ENCODE data around the gene UTS2R.
"Not testable (repeated sequence)": the region's sequence is repeated elsewhere in the genome, so short reads cannot be mapped to it uniquely, and the experiment has no call there.

Gene UTS2R

DNA sequence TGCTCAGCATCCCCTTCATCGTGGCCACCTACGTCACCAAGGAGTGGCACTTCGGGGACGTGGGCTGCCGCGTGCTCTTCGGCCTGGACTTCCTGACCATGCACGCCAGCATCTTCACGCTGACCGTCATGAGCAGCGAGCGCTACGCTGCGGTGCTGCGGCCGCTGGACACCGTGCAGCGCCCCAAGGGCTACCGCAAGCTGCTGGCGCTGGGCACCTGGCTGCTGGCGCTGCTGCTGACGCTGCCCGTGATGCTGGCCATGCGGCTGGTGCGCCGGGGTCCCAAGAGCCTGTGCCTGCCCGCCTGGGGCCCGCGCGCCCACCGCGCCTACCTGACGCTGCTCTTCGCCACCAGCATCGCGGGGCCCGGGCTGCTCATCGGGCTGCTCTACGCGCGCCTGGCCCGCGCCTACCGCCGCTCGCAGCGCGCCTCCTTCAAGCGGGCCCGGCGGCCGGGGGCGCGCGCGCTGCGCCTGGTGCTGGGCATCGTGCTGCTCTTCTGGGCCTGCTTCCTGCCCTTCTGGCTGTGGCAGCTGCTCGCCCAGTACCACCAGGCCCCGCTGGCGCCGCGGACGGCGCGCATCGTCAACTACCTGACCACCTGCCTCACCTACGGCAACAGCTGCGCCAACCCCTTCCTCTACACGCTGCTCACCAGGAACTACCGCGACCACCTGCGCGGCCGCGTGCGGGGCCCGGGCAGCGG lies 3.2 kb downstream of the UTS2R start:
- H2BK5ac ChIP-seq (ENCODE audit: low read depth, low read length, poor library complexity): no peak overlapping the region
- H2BK12ac ChIP-seq (ENCODE audit: low read length): no peak overlapping the region
- no peaks in the 10 kb centered on the region for H3K36me3 ChIP-seq (ENCODE audit: control insufficient read depth in 1 of 2, insufficient read depth in 2 of 2, low read length in 2 of 2)
- no CpG with 5 or more reads among the region's 79 CpGs for WGBS (ENCODE audit: extremely low coverage, insufficient coverage, insufficient read length)
- H3K4me3 ChIP-seq (ENCODE audit: low read depth, low read length): no peak overlapping the region
- H3K18ac ChIP-seq (ENCODE audit: low read length): no peak overlapping the region
- no peak for DNase-seq
- no peak overlapping the region for H3K23ac ChIP-seq (ENCODE audit: low read length)
- no peak overlapping the region for H3K27ac ChIP-seq (ENCODE audit: low read depth, low read length)
- H3K79me1 ChIP-seq (ENCODE audit: low read length): no peaks in the 10 kb centered on the region
- H3K9me3 ChIP-seq (ENCODE audit: insufficient read depth, low read depth, low read length): peaks cover 29% of the 10 kb centered on the region
- no peak overlapping the region for H2AFZ ChIP-seq (ENCODE audit: insufficient read depth, low read length, poor library complexity)
- no peak overlapping the region for H3K14ac ChIP-seq (ENCODE audit: low read length)
- no peak overlapping the region for H3K4ac ChIP-seq (ENCODE audit: low read depth, low read length)
- H2BK120ac ChIP-seq (ENCODE audit: insufficient read depth, low read length, poor library complexity): no peak overlapping the region
- no peak overlapping the region for H4K8ac ChIP-seq (ENCODE audit: low read depth, low read length)
- H4K12ac ChIP-seq (ENCODE audit: low read depth, low read length): no peak overlapping the region
- peaks cover 0 to 3% of the 10 kb centered on the region in 2 experiments for H3K4me1 ChIP-seq (ENCODE audit: control insufficient read depth in 1 of 2, insufficient read depth in 2 of 2, low read length in 2 of 2)
- no peaks in the 10 kb centered on the region for H3K79me2 ChIP-seq (ENCODE audit: control insufficient read depth, insufficient read depth, low read length, poor library complexity)
- H3K9ac ChIP-seq (ENCODE audit: low read length): no peak overlapping the region
- no peak overlapping the region for H4K91ac ChIP-seq (ENCODE audit: low read depth, low read length)
- peaks cover 25% of the 10 kb centered on the region for H3K27me3 ChIP-seq (ENCODE audit: insufficient read depth, low read length)
- H2AK5ac ChIP-seq (ENCODE audit: low read length): no peak overlapping the region
- no peak overlapping the region for H3K4me2 ChIP-seq (ENCODE audit: low read length)

DNA sequence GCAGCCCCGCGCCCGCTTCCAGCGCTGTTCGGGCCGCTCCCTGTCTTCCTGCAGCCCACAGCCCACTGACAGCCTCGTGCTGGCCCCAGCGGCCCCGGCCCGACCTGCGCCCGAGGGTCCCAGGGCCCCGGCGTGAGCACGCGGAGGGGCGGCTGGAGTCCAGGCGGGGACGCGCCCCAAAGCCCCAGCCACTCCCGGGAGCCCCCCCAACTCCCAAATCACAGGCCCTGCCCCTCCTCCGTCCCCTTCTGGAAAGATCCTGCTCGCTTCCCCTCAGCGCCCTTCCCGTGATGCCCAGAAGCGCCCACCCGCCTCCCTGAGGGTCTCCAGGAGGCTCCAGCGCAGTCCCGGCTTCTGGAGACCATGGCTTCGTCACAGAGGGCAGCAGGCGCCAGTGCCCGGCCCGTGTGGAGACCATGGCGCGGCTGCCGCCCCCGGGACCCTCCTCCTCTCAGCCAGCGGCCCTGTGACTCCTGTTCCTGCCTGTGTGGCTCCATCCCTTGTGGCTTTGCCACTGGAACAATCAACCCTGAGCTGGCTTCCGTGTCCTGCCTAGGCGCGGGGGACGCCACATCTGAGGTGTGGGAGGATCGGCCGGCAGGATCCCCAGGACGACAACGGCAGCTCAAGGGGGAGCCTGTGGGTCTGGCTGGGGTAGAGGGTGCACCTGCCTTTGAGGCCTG lies 3.9 kb downstream of the UTS2R start:
- Histone ChIP-seq H3K18ac (ENCODE audit: low read length) (no peak overlapping the region), H3K27ac (ENCODE audit: low read depth, low read length) (no peak overlapping the region), H3K4ac (ENCODE audit: low read depth, low read length) (no peak overlapping the region), H4K8ac (ENCODE audit: low read depth, low read length) (no peak overlapping the region), H2BK5ac (ENCODE audit: low read depth, low read length, poor library complexity) (no peak overlapping the region), H3K9ac (ENCODE audit: low read length) (no peak overlapping the region), H3K23ac (ENCODE audit: low read length) (no peak overlapping the region), H3K27me3 (ENCODE audit: insufficient read depth, low read length) (peaks cover 22% of the 10 kb centered on the region), H3K9me3 (ENCODE audit: insufficient read depth, low read depth, low read length) (peaks cover 30% of the 10 kb centered on the region), H3K14ac (ENCODE audit: low read length) (no peak overlapping the region), H3K4me1 (ENCODE audit: control insufficient read depth in 1 of 2, insufficient read depth in 2 of 2, low read length in 2 of 2) (peaks cover 0 to 3% of the 10 kb centered on the region in 2 experiments), H2AFZ (ENCODE audit: insufficient read depth, low read length, poor library complexity) (no peak overlapping the region), H3K79me2 (ENCODE audit: control insufficient read depth, insufficient read depth, low read length, poor library complexity) (no peaks in the 10 kb centered on the region), H3K36me3 (ENCODE audit: control insufficient read depth in 1 of 2, insufficient read depth in 2 of 2, low read length in 2 of 2) (no peaks in the 10 kb centered on the region), H2BK120ac (ENCODE audit: insufficient read depth, low read length, poor library complexity) (no peak overlapping the region), H4K91ac (ENCODE audit: low read depth, low read length) (no peak overlapping the region), H3K4me2 (ENCODE audit: low read length) (no peak overlapping the region), H3K79me1 (ENCODE audit: low read length) (no peaks in the 10 kb centered on the region), H2AK5ac (ENCODE audit: low read length) (no peak overlapping the region), H4K12ac (ENCODE audit: low read depth, low read length) (no peak overlapping the region), H2BK12ac (ENCODE audit: low read length) (no peak overlapping the region), H3K4me3 (ENCODE audit: low read depth, low read length) (no peak overlapping the region)
- no CpG with 5 or more reads among the region's 46 CpGs for WGBS (ENCODE audit: extremely low coverage, insufficient coverage, insufficient read length)
- no peak for DNase-seq

DNA sequence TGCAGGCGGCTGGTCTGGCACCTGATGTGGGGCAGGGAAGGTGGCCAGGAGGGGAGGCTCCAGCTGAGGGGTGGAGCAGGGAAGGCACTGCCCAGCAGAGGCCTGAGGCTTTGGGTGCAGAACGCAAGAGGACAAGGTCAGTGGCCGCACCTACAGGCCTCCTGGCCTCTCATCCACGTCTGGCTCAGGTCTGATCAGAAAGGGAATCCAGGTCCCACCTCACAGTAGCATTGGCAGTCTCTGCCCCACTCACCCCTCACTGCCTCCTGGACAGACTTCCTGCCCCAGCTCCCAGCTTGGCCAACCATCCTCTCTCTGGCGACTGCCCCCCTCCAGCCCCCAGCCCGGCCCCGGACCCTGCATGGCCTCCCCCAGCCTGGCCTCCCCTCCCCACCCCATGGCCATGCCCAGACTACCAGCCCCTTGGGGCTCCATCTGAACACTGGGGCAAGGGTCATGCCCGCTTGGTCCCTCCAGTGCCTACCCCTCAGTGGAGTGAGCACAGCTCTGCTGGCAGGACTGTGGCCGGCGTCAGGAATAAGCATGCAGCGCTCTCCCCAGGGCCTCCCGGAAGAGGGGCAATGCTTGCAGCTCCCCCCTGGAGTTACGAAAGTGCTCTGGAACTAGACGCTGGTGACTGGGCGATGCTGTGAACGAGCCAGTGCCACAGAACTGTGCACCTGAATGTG lies 4.6 kb downstream of the UTS2R start:
- H3K36me3 ChIP-seq (ENCODE audit: control insufficient read depth in 1 of 2, insufficient read depth in 2 of 2, low read length in 2 of 2): no peaks in the 10 kb centered on the region
- peaks cover 15% of the 10 kb centered on the region for H3K27me3 ChIP-seq (ENCODE audit: insufficient read depth, low read length)
- no peaks in the 10 kb centered on the region for H3K79me2 ChIP-seq (ENCODE audit: control insufficient read depth, insufficient read depth, low read length, poor library complexity)
- H3K23ac ChIP-seq (ENCODE audit: low read length): no peak overlapping the region
- no peak overlapping the region for H3K4me3 ChIP-seq (ENCODE audit: low read depth, low read length)
- no peak overlapping the region for H4K12ac ChIP-seq (ENCODE audit: low read depth, low read length)
- no peak overlapping the region for H3K4ac ChIP-seq (ENCODE audit: low read depth, low read length)
- no CpG with 5 or more reads among the region's 16 CpGs for WGBS (ENCODE audit: extremely low coverage, insufficient coverage, insufficient read length)
- H3K27ac ChIP-seq (ENCODE audit: low read depth, low read length): no peak overlapping the region
- no peak overlapping the region for H3K14ac ChIP-seq (ENCODE audit: low read length)
- DNase-seq: no peak
- H2BK120ac ChIP-seq (ENCODE audit: insufficient read depth, low read length, poor library complexity): no peak overlapping the region
- H3K18ac ChIP-seq (ENCODE audit: low read length): no peak overlapping the region
- H3K9me3 ChIP-seq (ENCODE audit: insufficient read depth, low read depth, low read length): peaks cover 26% of the 10 kb centered on the region
- H2BK5ac ChIP-seq (ENCODE audit: low read depth, low read length, poor library complexity): no peak overlapping the region
- no peak overlapping the region for H2BK12ac ChIP-seq (ENCODE audit: low read length)
- no peak overlapping the region for H3K4me2 ChIP-seq (ENCODE audit: low read length)
- no peaks in the 10 kb centered on the region for H3K79me1 ChIP-seq (ENCODE audit: low read length)
- no peak overlapping the region for H3K9ac ChIP-seq (ENCODE audit: low read length)
- no peak overlapping the region for H2AFZ ChIP-seq (ENCODE audit: insufficient read depth, low read length, poor library complexity)
- no peak overlapping the region for H2AK5ac ChIP-seq (ENCODE audit: low read length)
- peaks cover 0 to 3% of the 10 kb centered on the region in 2 experiments for H3K4me1 ChIP-seq (ENCODE audit: control insufficient read depth in 1 of 2, insufficient read depth in 2 of 2, low read length in 2 of 2)
- no peak overlapping the region for H4K8ac ChIP-seq (ENCODE audit: low read depth, low read length)
- no peak overlapping the region for H4K91ac ChIP-seq (ENCODE audit: low read depth, low read length)

DNA sequence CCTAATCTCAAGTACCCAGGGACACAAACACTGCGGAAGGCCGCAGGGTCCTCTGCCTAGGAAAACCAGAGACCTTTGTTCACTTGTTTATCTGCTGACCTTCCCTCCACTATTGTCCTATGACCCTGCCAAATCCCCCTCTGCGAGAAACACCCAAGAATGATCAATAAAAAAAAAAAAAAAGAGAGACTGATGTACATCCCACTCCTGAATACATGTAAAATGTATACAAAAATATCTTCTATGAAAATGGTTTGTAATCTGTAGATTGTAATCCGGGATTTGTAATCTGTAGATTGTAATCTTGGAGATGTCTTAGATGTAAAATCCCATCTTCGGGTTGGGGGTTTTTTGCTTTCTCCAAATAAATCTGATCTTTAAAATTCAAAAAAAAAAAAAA lies 5.7 kb downstream of the UTS2R start:
- peaks cover 21% of the 10 kb centered on the region for H3K9me3 ChIP-seq (ENCODE audit: insufficient read depth, low read depth, low read length)
- H3K27ac ChIP-seq (ENCODE audit: low read depth, low read length); H3K27me3 ChIP-seq (ENCODE audit: insufficient read depth, low read length); H2AFZ ChIP-seq (ENCODE audit: insufficient read depth, low read length, poor library complexity); H3K79me2 ChIP-seq (ENCODE audit: control insufficient read depth, insufficient read depth, low read length, poor library complexity); H2BK12ac ChIP-seq (ENCODE audit: low read length); H3K18ac ChIP-seq (ENCODE audit: low read length); H2BK120ac ChIP-seq (ENCODE audit: insufficient read depth, low read length, poor library complexity); H3K9ac ChIP-seq (ENCODE audit: low read length); H4K91ac ChIP-seq (ENCODE audit: low read depth, low read length); H4K12ac ChIP-seq (ENCODE audit: low read depth, low read length); H3K4me3 ChIP-seq (ENCODE audit: low read depth, low read length); H3K36me3 ChIP-seq (ENCODE audit: control insufficient read depth in 1 of 2, insufficient read depth in 2 of 2, low read length in 2 of 2); H3K4me2 ChIP-seq (ENCODE audit: low read length); DNase-seq; H3K4ac ChIP-seq (ENCODE audit: low read depth, low read length); H2BK5ac ChIP-seq (ENCODE audit: low read depth, low read length, poor library complexity); H3K79me1 ChIP-seq (ENCODE audit: low read length); H4K8ac ChIP-seq (ENCODE audit: low read depth, low read length); H3K14ac ChIP-seq (ENCODE audit: low read length); H3K4me1 ChIP-seq (ENCODE audit: control insufficient read depth in 1 of 2, insufficient read depth in 2 of 2, low read length in 2 of 2); H3K23ac ChIP-seq (ENCODE audit: low read length); H2AK5ac ChIP-seq (ENCODE audit: low read length): not testable (repeated sequence)
- no CpG with 5 or more reads among the region's 5 CpGs for WGBS (ENCODE audit: extremely low coverage, insufficient coverage, insufficient read length)
